ENCODE results near the gene ZNF473.

Gene ZNF473

DNA sequence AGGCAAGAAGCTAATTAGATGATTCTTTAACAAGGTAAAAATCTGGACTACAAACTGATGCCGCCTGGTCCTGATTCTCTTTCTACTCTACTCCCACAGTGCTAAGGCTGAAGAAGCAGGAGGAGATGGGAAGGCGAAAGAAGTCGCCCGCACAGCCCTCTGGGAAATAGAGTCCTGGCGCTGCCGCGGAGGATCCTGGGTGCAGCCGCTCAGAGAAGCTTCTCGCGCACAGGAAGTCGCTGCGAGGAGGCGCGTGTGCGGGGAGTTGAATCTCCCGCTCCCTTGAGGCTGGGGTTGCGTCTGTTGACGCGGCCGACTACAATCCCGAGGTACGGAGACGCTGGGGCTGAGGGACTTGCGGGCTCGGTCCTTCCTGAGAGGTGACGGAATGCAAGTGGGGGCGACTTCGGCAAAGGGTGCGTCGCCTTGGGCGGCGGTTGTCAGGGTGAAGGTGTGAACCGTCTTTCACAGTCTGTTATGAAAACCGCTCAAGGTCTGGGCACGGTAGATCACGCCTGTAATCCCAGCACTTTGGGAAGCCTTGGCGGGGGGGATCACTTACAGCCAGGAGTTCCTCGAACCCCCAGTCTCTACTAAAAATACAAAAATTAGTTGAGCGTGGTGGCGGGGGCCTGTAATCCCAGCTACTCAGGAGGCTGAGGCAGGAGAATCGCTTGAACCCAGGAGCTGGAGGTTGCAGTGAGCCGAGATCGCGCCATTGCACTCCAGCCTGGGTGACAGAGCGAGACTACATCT, at the start of gene ZNF473:
TSS of gene ZNF473 (plus strand) at position 212 of the 756 bp plus-strand sequence. CDS start 5,078 bp downstream, outside the sequence.
- peak; percentile 99 to 100 (median 99) for DNase-seq

DNA sequence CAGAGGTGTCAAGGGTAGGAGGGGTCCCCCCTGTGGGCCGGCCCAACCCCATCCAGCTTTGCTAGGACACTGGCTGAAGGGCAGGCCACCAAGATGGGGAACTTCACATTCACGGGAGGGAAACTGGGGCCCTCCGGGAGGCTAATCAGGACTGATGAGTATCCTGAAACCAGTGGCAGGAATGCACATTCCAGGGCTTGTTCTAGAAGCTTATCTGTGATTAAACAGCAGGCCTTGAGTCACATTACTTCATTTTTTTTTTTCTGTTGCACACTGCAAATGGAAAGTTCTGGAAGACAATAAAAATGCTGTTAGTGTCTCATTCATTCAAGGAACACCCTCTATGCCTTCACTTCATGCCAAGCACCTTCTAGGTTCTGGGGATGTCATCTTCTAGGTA, 49.3 kb upstream of the ZNF473 start:
- DNase-seq: no peak

- no peak for DNase-seq
Observed at GRCh38 chr19:49977076-49977475, 48.7 kb upstream of the ZNF473 start.

DNA sequence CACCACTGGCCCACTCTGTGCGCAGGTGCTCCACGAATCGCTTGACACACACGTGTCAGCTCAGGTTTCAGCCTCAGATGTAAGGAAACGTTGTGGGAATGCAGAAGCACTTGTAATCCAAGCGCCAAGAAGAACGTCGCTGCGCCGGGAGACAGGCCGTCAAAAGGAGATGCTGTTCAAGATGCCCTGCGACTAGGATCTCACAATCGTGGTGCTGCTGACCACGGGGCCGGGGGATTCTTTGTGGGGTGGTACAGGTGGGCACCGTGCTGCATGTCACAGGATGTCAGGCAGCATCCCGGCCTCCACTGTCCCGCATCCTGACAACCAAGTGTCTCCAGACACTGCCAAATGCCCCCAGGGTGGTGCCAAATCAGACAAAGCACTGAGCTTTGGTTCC, 47.9 kb upstream of the ZNF473 start:
- peak in 1 of 3 experiments; percentile 35 for DNase-seq

DNA sequence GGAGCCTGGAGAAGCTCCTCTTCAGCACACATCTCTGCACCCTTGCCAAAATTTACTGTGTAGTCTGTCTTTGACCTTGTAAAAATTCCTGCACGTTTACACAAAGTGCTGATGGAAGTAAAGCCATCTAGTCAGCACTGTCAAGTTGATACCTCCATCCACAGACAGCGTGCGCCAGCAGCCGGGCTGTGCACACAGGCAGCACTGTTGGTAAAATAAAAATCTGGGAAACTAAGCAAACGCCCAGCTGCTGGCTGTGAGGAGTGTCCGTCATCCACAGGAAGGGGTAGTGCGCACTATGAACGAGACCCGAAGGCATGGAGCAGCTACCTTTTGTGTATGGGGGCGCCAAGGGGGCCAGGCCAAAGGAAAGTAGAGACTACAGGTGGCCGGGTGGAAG, 47.5 kb upstream of the ZNF473 start:
- DNase-seq: no peak

DNA sequence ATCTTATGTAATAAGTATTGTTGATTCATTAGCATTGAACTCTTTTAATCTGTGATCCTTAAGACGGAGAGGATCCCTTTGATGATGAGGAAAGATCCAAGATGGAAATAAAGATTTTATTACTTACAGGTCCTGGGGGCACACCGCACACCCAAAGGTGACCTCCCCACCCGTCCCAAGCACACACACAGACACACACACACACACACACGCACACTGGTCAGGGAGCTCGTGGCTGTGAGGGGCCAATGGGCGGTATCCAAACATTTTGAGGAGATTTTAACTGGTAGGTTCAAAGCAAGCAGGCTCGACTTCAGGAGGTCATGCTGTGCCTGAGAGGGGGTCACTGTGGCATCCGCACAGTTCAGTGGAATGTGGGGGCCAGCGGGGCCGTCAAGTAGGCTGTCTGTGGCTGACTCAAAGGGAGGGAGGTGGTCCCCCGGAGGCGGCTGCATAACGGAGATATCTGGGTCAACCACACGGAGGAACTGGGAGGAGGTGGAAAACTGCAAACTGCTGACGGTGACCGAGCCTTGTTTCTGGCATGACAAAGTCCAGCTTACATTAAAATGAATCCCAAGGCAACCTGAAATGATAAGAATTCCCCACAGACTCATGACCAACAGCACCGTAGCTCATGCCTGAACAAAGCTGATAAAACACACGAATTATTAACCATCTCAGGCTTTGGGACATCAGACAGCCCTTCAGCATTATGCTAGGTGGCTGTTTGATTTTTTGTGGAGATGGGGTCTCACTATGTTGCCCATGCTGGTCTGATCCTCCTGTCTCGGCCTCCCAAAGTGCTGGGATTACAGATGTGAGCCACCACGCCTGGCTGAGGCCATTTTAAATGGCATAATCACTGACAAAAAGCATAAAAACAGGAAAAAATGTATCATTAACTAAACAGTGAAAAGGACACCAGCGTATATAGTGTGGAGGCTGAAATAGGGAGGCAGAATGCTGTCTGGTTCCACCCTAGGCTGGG, 43.9 kb upstream of the ZNF473 start:
- no peak for DNase-seq

DNA sequence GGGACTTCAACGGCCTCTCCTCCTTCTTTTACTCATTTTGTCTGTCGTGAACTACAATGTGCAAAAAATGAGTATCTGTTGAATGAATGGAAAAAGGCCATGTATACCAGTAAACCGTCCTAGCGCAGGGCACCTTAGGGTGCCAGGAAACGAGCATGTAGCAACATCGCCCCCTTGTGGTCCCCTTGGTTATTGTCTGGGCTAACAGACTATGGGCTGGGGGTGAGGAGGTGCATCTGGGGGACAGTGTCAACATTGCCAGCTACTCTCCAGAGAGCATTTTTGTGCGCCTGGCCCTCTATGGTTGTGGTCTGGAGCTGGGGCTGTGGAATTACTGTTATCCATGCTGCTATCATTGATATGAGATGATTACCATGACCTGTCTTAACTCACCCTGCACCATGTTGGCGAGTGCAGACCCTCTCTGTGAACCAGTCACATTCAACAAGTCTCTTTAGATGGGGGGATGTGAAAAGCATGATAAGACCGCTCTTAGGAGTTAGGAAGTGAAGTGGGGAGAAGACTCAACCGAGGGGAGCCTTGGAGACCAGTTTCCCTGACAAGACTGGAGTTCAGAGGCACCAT, 42.1 kb upstream of the ZNF473 start:
- peak; percentile 41 to 73 (median 71) for DNase-seq

DNA sequence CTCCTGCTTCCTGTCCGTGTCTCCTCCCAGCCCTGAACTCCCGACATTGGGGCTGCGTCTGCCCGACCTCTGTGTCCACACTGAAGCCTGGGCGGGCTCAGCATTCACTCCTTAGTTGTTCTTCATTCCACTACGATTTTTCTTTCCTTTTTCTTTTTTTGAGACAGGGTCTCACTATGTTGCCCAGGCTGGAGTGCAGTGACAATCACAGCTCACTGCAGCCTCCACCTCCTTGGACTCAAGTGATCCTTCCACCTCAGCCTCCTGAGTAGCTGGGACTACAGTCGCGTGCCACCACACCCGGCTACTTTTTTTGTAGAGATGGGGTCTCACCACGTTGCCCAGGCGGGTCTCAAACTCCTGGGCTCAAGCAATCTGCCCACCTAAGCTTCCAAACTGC, 41.3 kb upstream of the ZNF473 start:
- DNase-seq: no peak

- DNase-seq: no peak
Observed at GRCh38 chr19:49985871-49986270, 39.9 kb upstream of the ZNF473 start.

DNA sequence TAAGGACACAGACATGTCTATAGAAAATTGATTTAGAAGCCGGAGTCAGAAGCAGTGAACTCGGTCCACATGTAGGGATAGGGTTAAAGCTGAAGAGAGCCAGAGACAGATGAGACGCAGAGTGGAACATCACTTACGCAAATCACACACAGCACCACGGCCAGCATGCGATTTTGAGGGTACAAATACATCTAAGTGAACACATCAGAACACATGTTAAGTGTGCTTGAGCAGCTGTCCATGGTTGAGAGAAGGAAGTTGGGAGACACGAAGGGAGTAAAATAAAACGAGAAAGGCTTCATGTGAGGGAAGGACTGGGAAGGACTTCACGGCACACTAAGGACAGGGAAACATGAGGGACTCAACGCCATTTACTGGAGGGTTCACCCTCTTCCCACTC, 39.5 kb upstream of the ZNF473 start:
- DNase-seq: no peak

DNA sequence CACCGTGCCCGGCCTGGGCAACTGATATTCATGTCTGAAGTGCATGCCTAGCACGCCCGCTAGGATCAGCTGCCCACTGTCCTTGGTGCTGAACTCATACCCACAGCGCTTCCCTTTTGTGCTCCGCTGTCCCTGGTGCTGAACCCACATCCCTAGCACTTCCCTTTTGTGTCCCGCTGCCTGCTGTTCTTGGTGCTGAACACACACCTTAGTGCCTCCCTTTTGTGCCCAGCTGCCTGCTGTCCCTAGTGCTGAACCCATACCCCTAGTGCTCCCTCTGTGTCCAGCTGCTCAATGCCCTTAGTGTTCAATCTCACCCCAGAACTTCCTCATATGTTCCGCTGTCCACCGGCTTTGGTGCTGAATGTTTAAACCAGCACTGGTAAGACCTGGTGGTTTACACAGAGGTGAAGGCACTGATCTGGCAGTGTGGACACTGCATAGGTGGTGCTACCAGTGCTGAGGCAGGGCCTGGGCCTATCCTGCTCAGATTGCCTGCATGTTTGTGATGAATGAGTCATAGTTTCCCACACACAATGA, 38.6 kb upstream of the ZNF473 start:
- no peak for DNase-seq

DNA sequence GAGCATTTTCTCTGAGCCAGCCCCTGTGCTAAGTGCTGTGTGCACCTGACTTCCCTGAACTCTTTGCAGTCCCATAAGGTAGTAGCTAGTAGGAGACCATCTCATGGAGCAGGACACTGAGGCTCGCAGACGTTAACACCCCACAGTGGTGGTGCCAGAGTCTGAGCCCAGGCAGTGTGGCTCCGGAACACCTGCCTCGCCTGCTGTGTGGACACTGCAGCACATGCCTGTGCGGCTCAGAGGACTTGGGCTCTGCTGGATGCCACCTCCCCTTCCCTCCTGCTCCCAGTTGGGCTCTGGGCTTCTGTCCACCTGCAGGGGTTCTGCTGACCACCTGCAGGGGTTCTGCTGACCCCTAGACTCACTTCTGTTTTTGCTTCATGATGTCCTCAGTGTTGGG, 37.8 kb upstream of the ZNF473 start:
- DNase-seq: no peak

- no peak for DNase-seq
Observed at GRCh38 chr19:49988433-49988832, 37.4 kb upstream of the ZNF473 start.

DNA sequence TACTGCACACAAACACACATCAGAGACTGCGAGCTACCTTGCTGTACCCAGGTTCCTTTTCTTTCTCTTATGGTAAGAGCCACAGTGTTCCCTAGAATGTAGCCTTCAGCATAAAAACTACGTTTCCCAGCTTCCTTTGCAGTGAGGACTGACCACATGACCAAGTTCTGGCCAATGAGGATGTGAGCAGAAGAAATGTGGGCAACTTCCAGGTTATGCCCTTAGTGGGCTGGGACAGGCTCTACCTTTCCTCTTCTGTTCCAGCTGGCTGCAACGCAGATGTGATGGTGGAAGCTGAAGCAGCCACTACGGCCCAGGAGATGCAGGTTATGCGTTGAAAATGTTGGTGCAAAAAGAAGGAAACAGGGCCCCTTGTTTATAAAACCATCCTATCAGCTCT, 28.1 kb upstream of the ZNF473 start:
- peak in 2 of 3 experiments; percentile 21 to 30 for DNase-seq

- no peak for DNase-seq
Observed at GRCh38 chr19:49999371-50000010, 26.3 kb upstream of the ZNF473 start.

DNA sequence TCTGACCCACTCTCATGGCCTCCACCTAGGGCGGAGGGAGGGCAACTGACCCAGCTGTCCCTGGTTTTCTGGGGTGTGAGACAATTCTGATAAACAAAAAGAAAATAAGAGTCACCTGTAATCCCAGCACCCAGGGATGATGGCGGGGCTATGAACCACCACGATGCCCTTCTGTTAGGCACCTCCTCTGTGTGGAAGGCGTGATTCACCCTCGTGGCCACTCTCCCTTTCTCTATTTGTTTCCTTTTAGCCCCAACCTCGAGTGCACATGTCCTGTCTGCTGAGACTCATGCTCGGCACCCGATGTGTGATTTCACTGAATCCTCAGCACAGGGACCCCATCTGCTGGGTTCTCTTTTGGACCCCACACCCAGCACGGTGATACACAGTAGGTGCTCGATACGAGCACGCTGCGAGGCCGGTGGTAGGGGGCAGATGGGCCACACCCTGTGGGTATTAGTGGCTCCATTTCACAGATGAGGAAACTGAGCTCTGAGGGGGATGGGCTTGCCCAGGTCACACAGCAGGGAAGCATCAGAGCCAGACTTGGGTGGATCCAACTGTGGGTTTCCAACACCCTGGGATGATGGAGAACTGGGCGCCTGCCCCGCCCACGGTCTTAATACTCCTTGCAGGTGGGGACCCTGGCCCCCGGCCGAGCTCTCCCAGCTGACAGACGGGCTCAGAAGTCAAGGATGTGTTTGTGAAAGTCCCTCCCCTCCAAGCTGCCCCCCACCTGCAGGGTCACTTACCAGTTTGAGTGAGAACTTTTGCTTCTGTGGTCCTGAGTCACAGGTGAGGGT, 25.6 kb upstream of the ZNF473 start:
- no peak for DNase-seq

GRCh38 chr19:50000841-50001557, 24.8 kb upstream of the ZNF473 start:
- DNase-seq: no peak

GRCh38 chr19:50001775-50002174, 24.0 kb upstream of the ZNF473 start:
- DNase-seq: no peak

DNA sequence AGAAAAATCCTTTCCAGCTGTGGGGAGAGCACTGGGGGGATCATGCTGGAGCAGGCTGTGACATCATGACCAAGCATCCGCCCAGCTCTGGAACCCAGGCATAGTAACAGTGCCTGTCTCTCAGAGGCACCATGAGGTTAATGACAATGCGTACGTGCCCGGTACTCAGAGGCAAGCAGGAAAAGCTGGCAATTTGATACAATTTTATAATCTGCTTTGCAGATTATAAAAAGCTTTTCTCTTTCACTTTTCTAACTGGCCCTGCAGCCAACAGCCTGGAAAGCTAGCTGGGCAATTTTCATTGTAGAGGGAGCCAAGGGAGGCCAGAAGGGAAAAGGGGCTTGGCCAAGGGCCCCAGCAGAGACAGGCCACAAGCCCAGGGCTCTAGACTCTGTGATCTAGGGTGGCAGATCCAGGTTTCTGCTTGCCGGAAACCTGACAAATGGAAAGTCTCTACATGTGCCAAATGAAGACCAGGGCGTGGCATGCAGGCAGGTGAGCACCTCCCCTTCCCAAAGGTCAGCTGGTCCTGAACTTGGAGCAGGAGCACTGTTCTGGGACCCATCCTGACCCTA, 23.3 kb upstream of the ZNF473 start:
- no peak for DNase-seq

DNA sequence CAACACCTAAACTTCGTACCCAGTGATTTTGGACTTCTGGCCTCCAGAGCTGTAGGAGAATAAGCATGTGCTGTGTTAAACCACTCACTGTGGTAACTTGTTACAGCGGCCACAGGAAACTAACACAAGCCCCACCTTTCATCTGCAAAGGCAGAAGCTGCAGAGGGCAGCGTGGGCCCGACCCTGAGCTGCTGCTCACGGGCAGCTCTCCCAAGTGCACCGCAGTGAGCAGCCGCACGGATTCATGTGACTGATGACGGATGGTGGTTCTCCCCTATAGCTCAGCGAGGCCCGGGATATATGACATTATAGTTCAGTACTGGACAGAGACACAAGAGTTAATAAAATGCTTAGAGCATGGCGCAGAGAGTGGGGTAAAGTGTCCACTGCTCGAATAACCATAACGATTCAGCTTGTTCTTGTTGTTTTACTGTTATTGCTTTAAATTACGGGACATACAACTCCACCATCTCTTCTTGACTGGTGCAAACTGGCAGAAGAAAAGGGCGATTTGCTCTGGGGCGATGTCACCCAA, 22.5 kb upstream of the ZNF473 start:
- DNase-seq: no peak
